Measurements from ENCODE around the gene NKAIN2. TPM values are rescaled to one million over a fixed set of nuclear protein-coding genes. Genes with fewer than 3 reads are reported as not detected.

Gene NKAIN2
- total RNA-seq, 1 experiment from 2014 or later: not detected

GRCh38 chr6:123965894-123966293 is 162.2 kb downstream of the NKAIN2 start:
- CTCF ChIA-PET: interaction anchor here (0.6 to 1.7 kb wide), 2 partner anchors 152 to 163 kb away, joined by 4 to 8 read pairs; no protein-coding TSS in a partner anchor
- RAD21 ChIA-PET (ENCODE audit: low non-redundant PET in 1 of 2, low total read pairs in 2 of 2, uncharacterized antibody in 2 of 2, unreplicated experiment in 2 of 2): no interaction called here
- POLR2A ChIA-PET: no interaction called here
- Histone ChIP-seq H3K9me3 (ENCODE audit: control insufficient read depth in 1 of 2, insufficient read depth in 1 of 2, low read depth in 1 of 2, low read length in 2 of 2) (no peaks in the 10 kb centered on the region), H3K79me2 (ENCODE audit: insufficient read depth, low read length) (no peaks in the 10 kb centered on the region), H3K27ac (ENCODE audit: low read depth, low read length) (no peak overlapping the region), H4K20me1 (ENCODE audit: insufficient read depth) (no peaks in the 10 kb centered on the region), H3K9ac (ENCODE audit: low read length) (no peak overlapping the region), H2AFZ (ENCODE audit: low read depth, low read length, poor library complexity, severe bottlenecking) (no peak overlapping the region), H3K4me2 (ENCODE audit: low read length) (no peak overlapping the region), H3K27me3 (ENCODE audit: insufficient read depth, low read length) (peaks cover 18% of the 10 kb centered on the region), H3K4me1 (ENCODE audit: control insufficient read depth in 1 of 2, insufficient read depth in 2 of 2, low read length in 2 of 2) (no peaks in the 10 kb centered on the region; a peak in 1 of 4 replicates), H3K9me2 (ENCODE audit: insufficient read depth) (no peaks in the 10 kb centered on the region), H3K36me3 (ENCODE audit: control insufficient read depth in 1 of 2, insufficient read depth in 2 of 2, low read length in 2 of 2) (no peaks in the 10 kb centered on the region), H3K4me3 (replicated peaks in 1 of 2; ENCODE audit: low read depth in 1 of 2, low read length in 2 of 2) (no peak overlapping the region)
- BruUV-seq (replicated peaks): no TSS peak
- DNase-seq (ENCODE audit: low read depth, low spot score) (no peak), ATAC-seq (peak; percentile 47)
- intact Hi-C loops (cut with micrococcal nuclease): loop anchor here (1.0 kb wide), 1 partner anchor 164 kb away; no protein-coding TSS in a partner anchor
- peak; percentile 35; the same call in 1 of the 2 replicates for TF ChIP-seq RAD21 (IDR thresholded peaks at IDR 0.05; ENCODE audit: low read depth)
- no peak for TF ChIP-seq REST (IDR thresholded peaks at IDR 0.05; ENCODE audit: low read depth)
- no peak for TF ChIP-seq FOSL1 (IDR thresholded peaks at IDR 0.05; ENCODE audit: low read depth)
- TF ChIP-seq ZBTB33 (IDR thresholded peaks at IDR 0.05; ENCODE audit: extremely low read depth, insufficient replicate concordance, low read length): no peak
- peak; percentile 32 to 56 (median 43); a peak in 5 of 6 replicates for TF ChIP-seq CTCF (IDR thresholded peaks at IDR 0.05 in 2 of 3, conservative IDR thresholded peaks at IDR 0.05 in 1 of 3; ENCODE audit: borderline replicate concordance in 1 of 3, insufficient read depth in 1 of 3, low read depth in 2 of 3, low read length in 2 of 3)
